NCI-H524 treated with DMSO at 0.1 percent for 48 hours (cell line): ENCODE results near the gene PLCB4.

Source experiments
- DNase-seq: peaks from one replicate; lab custom pipeline; 2025; lab: John Stamatoyannopoulos, UW

PLCB4 gene

GRCh38 chr20:9179193-9179802, 110.4 kb downstream of the PLCB4 start:
- no peak for DNase-seq

GRCh38 chr20:9179867-9180266, 111.0 kb downstream of the PLCB4 start:
- no peak for DNase-seq

DNA sequence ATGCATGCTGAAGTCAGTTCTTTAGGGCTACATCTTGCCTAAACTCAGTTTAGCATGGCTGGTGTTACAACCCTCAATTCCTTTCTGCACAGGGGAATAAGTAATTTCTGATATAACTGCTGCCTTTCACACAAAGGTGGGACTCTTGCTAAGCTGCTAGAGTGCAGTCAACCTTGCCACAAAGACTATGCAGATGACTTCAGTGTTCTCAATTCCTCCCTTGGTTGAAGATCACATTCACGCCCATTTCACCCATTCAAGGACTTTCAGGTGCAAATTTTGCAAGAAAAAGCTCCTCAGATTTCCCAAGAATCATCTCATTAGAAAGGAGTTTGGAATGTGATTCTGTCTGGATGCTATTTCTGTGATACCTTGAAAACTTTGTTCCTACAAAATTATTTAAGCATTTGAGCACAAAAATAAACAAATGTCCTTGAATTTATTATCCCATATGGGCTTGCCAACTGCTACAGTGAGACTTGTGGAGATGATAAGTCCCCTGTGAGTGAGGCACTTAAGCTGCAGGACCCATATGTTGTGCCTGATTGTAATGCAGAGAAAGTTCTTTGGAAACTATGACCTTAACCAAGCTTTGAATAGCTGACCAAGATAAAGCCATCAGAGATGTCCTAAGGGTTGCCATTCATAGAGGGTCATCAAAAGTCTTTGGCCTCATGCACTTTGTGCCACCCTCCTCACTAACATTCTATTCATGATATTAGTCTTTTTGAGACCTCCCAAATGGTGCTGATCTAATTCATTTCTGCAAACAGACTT, 111.8 kb downstream of the PLCB4 start:
- peak; percentile 83 for DNase-seq

DNA sequence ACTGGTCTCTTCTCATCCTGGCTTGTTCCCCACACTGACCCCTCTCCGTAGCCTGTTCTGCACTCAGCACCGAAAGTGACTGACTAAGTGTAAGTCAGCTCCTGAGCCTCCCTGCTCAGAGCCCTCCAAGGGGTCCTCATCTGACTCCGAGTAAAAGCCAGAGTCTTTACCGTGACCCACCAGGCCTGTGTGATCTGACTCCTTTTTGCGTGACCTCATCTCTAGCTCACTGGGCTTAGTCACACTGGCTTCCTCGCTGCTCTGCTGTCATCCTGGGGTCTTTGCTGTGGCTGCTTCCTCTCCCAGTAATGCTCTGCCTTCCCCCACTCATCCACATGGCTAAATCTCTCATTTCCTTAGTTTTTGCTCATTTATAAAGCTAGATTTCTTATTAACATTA, 116.6 kb downstream of the PLCB4 start:
- DNase-seq, result no peak

- no peak for DNase-seq
Observed at GRCh38 chr20:9186396-9186795, 117.5 kb downstream of the PLCB4 start.

- DNase-seq, result no peak
Observed at GRCh38 chr20:9195031-9195430, 126.1 kb downstream of the PLCB4 start.

DNA sequence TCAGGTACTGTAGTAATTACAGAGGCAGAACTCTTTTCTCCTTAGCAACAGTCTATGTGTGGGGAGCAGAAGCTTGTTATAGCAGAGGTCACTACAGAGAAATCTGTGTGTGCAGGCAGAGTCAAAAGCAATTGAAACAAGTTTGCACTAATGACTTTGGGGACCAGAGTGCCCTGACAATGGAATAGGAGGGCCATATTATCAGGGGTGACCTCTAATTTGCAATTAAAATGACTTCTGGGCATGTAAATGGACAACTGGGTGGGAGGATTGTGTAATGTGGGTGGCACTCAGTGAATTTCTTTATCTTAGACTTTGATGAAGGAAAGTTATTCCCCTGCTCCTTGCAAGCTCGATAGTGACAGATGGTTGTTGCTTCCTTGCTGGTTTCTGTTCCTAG, 127.2 kb downstream of the PLCB4 start:
- no peak for DNase-seq

GRCh38 chr20:9198460-9198859, 129.6 kb downstream of the PLCB4 start:
- no peak for DNase-seq

GRCh38 chr20:9200196-9200595, 131.3 kb downstream of the PLCB4 start:
- DNase-seq, result no peak

DNA sequence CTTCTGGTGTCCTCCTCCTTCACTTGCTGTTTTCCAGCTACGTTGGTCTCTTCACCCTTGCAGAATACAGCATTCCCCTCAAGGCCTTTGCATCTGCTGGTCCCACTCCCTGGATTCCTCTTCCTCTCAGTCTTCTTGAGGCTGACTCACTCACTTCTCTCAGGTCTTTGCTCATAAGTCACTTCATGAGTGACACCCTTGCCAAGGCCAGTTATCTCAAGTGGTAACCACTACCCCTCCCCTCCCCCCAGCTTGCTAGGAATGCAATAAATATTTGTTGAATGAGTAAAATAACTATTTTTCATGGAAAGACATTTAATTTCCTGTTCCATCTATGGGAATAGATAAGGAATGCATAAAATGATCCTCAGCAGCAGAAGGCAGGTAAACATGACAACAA, 131.7 kb downstream of the PLCB4 start:
- DNase-seq, result no peak

- no peak for DNase-seq
Observed at GRCh38 chr20:9202420-9203080, 133.7 kb downstream of the PLCB4 start.

DNA sequence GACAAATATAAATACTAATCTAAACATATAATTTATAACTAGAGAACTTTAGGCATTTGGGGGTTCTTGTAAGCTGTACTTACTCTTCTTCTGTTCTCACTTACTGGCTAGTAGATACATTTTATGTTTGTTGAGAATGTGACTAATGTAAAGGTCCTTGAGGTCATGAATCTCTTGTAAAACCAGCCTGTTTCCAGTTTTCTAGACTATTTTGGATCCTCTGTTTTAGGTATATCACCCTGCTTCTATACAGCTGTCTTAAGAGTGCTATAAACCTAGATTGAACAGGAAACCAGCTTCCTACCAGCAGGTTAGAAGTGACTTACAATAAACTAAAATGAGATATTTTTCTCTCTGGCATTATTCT, 134.2 kb downstream of the PLCB4 start:
- no peak for DNase-seq

DNA sequence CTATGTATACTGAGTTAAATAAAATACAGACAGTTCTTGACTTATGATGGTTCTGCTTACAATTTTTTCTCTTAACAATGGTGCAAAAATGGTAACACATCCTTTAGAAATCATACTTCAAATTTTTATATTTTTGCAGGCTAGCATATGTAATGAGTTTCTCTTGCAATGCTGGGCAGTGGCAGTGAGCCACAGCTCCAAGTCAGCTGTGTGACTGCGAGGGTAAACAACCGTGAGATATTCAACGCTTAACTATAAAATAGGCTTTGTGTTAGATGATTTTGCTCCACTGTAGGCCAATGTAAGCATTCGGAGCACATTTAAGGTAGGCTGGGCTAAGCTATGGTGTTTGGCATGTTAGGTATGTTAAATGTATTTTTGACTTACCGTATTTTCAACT, 136.1 kb downstream of the PLCB4 start:
- DNase-seq, result no peak

GRCh38 chr20:9206486-9206885, 137.6 kb downstream of the PLCB4 start:
- DNase-seq, result no peak

- no peak for DNase-seq
Observed at GRCh38 chr20:9207253-9207652, 138.4 kb downstream of the PLCB4 start.

GRCh38 chr20:9210356-9210755, 141.5 kb downstream of the PLCB4 start:
- DNase-seq, result no peak

DNA sequence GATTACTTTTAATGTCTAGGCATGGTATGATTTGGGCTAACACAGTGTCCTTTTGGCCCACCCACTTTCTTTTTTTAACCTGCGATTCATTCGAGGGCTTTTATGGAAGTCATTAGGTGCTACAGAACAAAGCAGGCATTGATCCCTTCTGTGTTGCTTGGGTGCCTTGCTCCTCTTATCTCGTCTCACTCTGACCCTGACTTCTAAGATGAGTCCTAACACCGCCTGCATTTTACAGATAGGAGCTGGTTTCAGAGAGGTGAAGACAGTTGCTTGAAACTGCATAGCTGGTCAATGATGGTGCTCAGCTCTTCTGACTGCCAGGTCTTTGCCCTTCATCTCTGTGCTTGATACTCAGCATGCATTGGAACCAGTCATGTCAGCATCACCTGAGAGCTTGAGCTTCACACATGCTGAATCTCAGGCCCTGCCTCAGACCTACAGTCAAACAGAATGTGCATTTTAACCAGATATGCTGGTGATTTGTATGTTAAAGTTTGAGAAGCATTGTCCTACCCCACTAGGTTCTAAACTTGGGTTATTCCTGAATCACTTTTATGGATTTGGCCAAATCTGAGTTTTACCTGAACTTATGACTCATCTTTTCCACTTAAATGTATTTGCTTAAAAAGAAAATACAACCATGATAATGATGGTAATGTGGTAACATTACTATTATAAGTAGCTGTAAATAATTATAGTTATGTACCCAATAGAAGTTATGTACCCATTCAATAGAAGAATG, 142.3 kb downstream of the PLCB4 start:
- DNase-seq, result no peak

GRCh38 chr20:9212735-9213134, 143.8 kb downstream of the PLCB4 start:
- no peak for DNase-seq

DNA sequence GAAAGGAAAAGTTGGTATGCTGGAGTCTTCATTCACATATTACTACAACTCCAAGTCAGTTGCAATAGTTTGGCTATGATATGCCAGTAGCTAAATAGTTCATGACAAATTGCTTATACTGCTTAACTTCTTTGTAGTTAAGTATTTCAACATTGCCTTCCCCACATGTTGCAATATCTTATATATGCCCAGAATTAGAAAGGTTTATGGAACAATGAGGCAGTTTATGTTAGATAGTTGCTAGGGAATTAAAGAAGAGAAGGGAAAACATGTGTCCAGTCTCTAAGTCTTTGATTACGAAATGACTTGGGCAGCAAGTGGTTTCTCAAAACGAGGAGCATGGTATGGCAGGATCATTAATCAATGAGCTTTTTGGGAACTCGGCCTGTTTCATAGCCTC, 145.8 kb downstream of the PLCB4 start:
- DNase-seq, result no peak

GRCh38 chr20:9215539-9215938, 146.7 kb downstream of the PLCB4 start:
- DNase-seq, result no peak

GRCh38 chr20:9218531-9218961, 149.7 kb downstream of the PLCB4 start:
- DNase-seq, result no peak

- no peak for DNase-seq
Observed at GRCh38 chr20:9220874-9221547, 152.1 kb downstream of the PLCB4 start.
